HG03175 (cell line): ENCODE data around the gene FKBP7.
"Not testable (repeated sequence)": the region's sequence is repeated elsewhere in the genome, so short reads cannot be mapped to it uniquely, and the experiment has no call there.

ENCODE experiments used
- ATAC-seq: cut with Tn5 transposase; IDR thresholded peaks from one replicate; pipeline ENCODE4 v1.9.1; 2021; ENCODE audit warnings: mild to moderate bottlenecking, moderate library complexity; ENCODE audit not compliant: unreplicated experiment

FKBP7 gene

GRCh38 chr2:178450524-178450773 lies 28.0 kb downstream of the FKBP7 start:
- peak; percentile 57 for ATAC-seq

- peak; percentile 5 for ATAC-seq
Measured at GRCh38 chr2:178449700-178450523, 28.5 kb downstream of the FKBP7 start.

- ATAC-seq: no peak
Measured at GRCh38 chr2:178448968-178449661, 29.3 kb downstream of the FKBP7 start.

- ATAC-seq: no peak
Measured at GRCh38 chr2:178441426-178441825, 37.0 kb downstream of the FKBP7 start.

- no peak for ATAC-seq
Measured at GRCh38 chr2:178436662-178437061, 41.7 kb downstream of the FKBP7 start.

GRCh38 chr2:178429336-178429735 lies 49.1 kb downstream of the FKBP7 start:
- ATAC-seq: no peak

- ATAC-seq: no peak
Measured at GRCh38 chr2:178428396-178428806, 50.0 kb downstream of the FKBP7 start.

GRCh38 chr2:178427458-178427857 lies 50.9 kb downstream of the FKBP7 start:
- no peak for ATAC-seq

- no peak for ATAC-seq
Measured at GRCh38 chr2:178426388-178426787, 52.0 kb downstream of the FKBP7 start.

- no peak for ATAC-seq
Measured at GRCh38 chr2:178425255-178425827, 53.1 kb downstream of the FKBP7 start.

- ATAC-seq: not testable (repeated sequence)
Measured at GRCh38 chr2:178423746-178424145, 54.7 kb downstream of the FKBP7 start.

GRCh38 chr2:178422097-178422496 lies 56.3 kb downstream of the FKBP7 start:
- no peak for ATAC-seq

- ATAC-seq: no peak
Measured at GRCh38 chr2:178420463-178420999, 57.9 kb downstream of the FKBP7 start.

- ATAC-seq: no peak
Measured at GRCh38 chr2:178419123-178419522, 59.3 kb downstream of the FKBP7 start.

- no peak for ATAC-seq
Measured at GRCh38 chr2:178418426-178418825, 60.0 kb downstream of the FKBP7 start.

GRCh38 chr2:178417916-178418315 lies 60.5 kb downstream of the FKBP7 start:
- no peak for ATAC-seq

- ATAC-seq: no peak
Measured at GRCh38 chr2:178415979-178416378, 62.4 kb downstream of the FKBP7 start.

GRCh38 chr2:178414266-178415247 lies 63.8 kb downstream of the FKBP7 start:
- peak; percentile 76 for ATAC-seq
